K562 treated with DMSO at 1 percent for 24 hours (cell line): ENCODE data around the gene ZZZ3. TPM values are rescaled to one million over a fixed set of nuclear protein-coding genes. Genes with fewer than 3 reads are reported as not detected.

Experiments used
- total RNA-seq: library from RNA; unstranded; fragments of 300-600 nt; gene quantifications from 2 replicates; pipeline ENCODE4 v1.2.3, GENCODE V29; 2022; ENCODE audit warnings: low read depth; ENCODE audit not compliant: insufficient read depth

Gene ZZZ3
- 14.9 and 19.9 TPM in 2 replicates for total RNA-seq

GRCh38 chr1:77682460-77683159, at the start of gene ZZZ3:
Gene ZZZ3, minus strand, starts transcription at chr1:77682658. Its CDS starts 49,304 bp downstream, at chr1:77633354.

Other genes with a start within 250 kb of the ZZZ3 start
- 19.5 and 23.8 TPM in 2 replicates for gene USP33, start 77.2 kb upstream of the ZZZ3 start, total RNA-seq
- gene MIGA1, start 97.0 kb upstream of the ZZZ3 start, total RNA-seq = 1.8 and 1.9 TPM in 2 replicates
- 0.64 and 0.92 TPM in 2 replicates for gene NEXN, start 206.0 kb upstream of the ZZZ3 start, total RNA-seq